Measurements from ENCODE around the gene SMOC2.

Gene SMOC2

GRCh38 chr6:168448243-168448855 is 7.4 kb downstream of the SMOC2 start:
- DNase-seq = no peak

DNA sequence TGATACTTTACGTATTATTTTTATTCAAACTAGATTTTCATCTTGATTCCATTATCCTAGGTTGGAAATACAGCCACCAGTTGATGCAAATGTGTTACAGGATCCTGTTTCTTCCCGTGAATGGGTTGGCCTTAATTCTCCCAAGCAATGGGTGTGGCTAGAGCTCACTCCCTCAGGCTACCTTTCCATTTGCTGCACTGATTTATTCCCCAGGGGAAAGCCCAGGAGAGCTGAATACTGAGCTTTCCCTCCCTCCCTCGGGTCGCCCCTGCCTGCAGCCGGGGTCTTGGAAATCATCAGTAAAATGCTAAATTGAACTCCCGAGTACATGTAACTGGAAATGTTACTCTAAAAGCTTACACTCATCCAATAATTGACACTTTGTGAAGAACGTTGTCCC is 9.9 kb downstream of the SMOC2 start:
- no peak for DNase-seq

DNA sequence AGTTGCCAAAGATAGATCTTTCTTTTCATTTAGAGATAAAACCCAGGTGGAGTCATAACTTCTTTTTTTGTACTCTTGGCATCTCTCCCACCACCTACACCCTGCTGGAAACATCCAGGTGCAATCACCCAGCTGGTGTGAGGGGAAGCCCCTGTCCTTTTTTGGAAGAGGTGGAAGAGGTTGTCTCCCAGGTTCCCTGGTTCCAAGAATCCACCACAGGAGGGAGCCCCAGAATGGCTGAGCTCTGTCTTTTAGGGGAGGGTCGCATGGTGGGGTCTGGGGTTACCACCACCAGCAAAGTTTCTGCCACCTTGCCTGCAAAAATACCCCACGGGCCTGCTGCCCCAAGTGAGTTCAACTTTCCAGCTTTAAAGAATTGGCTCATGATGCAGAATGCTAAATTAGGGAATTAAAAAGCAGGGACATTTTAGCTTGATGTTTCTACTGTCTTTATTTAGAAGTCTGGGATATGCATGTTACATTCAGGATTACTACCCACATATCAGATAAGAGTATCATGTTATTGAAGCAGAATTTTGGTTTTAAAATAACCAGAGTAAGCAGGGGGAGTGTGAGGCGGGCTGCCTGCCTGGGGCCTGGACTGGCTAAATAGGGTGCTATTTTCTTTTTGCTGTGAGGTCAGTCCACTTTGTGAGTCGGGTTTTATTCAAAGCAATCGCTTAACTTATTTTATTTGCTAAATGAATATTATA is 11.0 kb downstream of the SMOC2 start:
- no peak for DNase-seq

- DNase-seq = no peak
Observed at GRCh38 chr6:168452685-168453377, 11.8 kb downstream of the SMOC2 start.

DNA sequence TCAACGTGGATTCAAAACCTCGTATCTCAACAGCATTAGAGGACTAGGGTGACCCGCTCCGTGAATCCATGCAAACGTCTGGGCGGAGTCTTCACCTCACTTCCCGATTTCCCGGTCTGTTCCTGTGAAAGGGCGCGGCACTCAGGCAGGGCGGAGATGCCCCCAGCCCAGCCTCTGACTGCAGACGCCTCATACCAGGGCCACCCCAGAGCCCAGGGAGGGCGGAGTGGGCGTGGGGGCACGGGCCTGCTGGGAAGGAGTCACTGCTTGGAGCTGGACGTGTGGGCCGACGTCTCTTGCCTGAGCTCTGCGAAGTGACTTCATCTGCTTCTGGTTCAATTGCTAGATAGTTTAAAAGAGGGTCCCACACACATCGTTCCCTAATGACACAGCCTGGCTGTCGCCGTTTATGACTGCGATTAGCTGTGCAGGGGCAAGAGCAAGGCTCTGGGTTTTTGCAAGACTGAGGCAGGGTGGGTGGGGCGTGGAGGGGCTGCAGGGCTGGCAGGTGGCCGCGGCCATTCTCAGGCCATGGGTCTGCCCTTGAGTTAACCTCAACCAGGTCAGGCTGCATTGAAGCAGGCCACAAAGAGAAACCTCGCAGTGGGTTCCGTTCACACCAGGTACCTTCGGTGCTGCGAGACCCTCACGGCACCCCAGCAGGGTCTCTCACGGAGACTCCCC is 15.0 kb downstream of the SMOC2 start:
- no peak for DNase-seq

- DNase-seq = no peak
Observed at GRCh38 chr6:168456907-168457652, 16.1 kb downstream of the SMOC2 start.

GRCh38 chr6:168457653-168457934 is 16.6 kb downstream of the SMOC2 start:
- no peak for DNase-seq

GRCh38 chr6:168458101-168458500 is 17.1 kb downstream of the SMOC2 start:
- no peak for DNase-seq

- no peak for DNase-seq
Observed at GRCh38 chr6:168459572-168459971, 18.6 kb downstream of the SMOC2 start.

GRCh38 chr6:168462289-168462853 is 21.4 kb downstream of the SMOC2 start:
- no peak for DNase-seq

DNA sequence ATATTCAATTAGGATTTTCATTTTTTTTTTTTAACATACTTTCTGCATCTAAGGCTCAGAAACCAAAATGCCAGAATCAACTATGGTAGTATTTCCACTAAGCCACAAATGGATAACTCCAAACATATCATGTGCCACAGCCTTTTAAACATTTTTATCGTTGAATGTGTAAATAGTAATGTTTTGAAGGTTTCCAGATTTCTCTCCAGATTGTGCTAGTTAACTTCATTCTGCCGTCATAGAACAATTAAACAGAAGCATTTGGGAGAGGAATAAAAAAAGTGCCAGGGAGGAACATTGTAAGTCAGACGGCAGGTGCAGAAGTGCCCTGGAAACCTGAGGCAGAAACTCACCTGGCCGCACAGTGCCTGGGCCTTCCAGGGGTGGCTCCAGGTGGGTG is 23.6 kb downstream of the SMOC2 start:
- no peak for DNase-seq

DNA sequence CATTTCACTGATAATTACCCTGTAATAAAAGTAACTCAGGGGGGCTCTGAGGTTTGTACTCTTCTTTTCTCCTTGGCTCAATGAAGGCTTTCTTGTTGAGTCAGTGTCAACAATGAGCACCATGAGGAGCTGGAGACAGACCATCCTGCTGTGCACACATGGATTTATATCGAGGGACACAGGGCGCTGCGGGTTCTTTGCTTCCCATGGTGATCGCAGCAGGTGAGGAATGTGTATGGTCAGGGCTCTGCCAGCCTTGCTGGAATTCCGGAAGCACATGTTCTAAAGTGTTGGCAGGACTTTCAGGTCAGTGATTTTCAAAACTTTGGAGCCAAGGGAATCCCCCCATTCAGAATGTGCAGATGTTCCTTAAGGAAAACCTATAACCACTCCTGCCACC is 27.1 kb downstream of the SMOC2 start:
- DNase-seq = no peak

GRCh38 chr6:168469521-168469920 is 28.5 kb downstream of the SMOC2 start:
- no peak for DNase-seq

DNA sequence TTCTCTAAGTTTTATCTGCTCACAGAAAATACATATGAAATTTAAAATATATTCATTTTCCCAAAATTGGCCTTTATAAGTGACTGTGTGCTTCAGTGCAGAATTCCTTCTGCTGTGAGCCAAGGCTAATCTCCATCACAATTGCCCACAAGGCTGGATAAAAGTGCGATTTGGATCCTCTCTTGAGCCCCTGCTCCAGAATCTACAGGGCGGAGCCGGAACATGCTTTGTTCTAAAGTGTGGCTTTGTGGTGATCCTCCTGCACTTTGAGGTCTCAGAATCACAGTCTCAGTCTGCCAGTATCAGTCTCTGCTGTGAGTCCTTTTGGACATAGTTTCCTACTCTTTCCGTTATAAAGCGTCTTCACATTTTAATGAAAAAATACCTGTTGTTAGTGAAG is 28.9 kb downstream of the SMOC2 start:
- no peak for DNase-seq

DNA sequence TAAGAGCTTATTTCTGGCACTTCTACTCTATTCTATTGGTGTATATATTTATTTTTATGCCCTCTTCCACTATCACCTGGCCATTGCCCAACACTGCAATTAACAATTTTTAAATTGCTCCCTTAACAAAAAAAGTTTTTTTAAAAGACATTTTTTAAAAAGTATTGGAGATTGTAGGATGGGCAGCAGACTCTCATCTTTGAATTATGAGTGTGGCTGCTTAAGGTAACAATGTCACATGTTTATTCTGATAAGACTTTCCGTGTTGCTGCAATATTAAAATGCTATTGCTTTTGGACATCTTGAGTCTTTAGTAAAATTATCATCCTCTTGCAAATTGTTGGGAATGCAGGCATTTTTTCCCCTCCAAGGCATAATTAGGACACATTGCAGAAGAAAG is 31.4 kb downstream of the SMOC2 start:
- no peak for DNase-seq

- DNase-seq = no peak
Observed at GRCh38 chr6:168473197-168473596, 32.2 kb downstream of the SMOC2 start.

DNA sequence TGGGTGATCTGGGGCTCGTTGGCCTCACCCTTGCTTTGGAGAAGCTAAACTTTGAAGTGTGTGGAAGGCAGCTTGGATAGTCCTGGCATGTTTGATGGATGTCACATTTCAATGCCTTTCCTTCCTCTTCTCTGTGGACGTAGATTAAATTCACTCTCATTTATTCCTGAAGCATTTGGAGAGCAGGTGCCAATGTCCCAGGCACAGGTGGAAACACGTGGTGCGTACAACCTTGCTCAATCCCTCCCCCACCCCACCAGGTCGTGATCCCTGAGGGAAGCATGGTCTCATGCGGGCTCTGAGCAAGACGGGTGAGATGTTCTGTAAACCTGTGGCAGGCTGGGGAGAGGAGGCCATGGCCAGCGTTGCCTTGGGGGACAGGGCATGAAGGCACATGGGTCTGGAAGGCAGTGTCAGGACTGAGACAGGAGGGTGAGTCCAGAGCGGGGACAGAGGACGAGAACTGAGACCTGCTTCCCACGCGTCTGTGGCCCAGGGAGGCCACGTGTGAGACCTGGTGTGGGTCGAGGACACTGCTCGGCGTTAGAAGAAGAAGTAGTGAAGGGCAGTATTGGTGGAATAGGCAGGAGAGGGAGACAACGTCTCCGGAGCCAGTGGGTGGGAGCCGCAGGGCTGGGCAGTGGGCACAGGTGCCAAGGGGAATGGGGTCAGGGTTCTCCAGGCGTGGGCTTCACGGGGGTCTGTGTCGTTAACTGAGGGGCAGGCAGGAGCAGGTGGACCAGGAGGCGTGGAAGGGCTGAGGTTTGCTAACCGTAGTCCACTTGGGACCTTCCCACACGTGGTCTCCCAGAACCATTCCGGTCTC is 34.4 kb downstream of the SMOC2 start:
- DNase-seq = no peak

- no peak for DNase-seq
Observed at GRCh38 chr6:168479421-168479820, 38.4 kb downstream of the SMOC2 start.

- no peak for DNase-seq
Observed at GRCh38 chr6:168480481-168480880, 39.5 kb downstream of the SMOC2 start.

DNA sequence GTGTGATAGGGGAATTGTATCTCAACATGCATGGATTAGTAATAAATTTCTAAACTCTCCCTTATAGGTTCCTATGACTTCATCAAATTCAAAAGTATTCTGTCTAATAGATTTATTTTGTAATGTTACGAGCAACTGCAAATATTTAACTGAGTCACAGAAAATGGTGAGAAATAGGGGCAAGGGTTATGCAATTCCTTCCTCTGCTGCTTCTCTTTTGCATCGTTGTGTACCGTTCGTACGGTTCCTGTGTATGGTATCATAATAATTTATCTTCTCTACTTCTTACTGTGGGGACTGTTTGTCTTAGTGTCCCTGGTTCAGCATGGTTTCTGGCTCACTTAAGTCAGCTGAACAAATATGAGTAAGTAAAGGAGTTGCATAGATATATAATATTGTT is 44.8 kb downstream of the SMOC2 start:
- DNase-seq = no peak

- no peak for DNase-seq
Observed at GRCh38 chr6:168490757-168491156, 49.8 kb downstream of the SMOC2 start.

DNA sequence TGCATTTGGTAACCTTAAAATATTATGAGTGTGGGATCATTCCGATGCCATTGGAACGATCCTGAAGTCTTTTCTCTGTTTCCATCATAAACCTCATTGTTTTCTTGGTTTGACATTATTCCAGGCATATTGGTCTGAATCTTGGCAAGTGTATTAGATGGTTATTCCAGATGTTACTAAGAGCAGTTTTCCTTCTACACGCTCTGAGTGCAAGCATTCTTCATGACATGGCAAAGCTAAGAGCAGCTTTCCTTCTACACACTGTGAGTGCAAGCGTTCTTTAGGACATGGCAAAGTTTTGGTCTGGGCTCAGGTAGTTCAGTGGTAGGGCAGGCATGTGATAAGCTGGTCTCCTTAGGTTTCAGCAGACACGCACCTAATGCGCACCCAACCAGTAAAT is 53.0 kb downstream of the SMOC2 start:
- no peak for DNase-seq

All from NCI-H2081 treated with DMSO at 0.1 percent for 48 hours (cell line).